ENCODE results near the gene SV2C. TPM values are rescaled to one million over a fixed set of nuclear protein-coding genes. Genes with fewer than 3 reads are reported as not detected.

Gene SV2C
- total RNA-seq, 2 donors from 2014 or later, result 0.20 to 0.35 TPM

DNA sequence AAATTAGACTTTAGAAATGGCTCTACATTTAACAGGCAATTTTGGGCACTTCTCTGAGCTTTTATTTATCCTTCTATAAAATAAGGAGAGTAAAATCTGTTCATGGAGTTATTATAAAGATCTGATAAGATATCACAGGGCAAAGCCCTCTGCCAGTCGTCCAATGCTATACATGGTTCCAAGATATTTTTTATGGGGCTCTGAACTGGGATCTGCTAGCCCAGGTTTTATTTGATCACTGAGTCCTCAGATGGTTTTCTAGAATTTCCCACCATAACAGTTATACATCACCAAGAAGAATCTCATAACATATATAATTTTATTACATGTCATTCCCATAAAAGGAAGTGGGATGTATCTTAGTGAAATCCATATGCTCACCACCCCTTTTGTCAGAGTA lies 296.7 kb downstream of the SV2C start:
- TF ChIP-seq, protein P1, sequence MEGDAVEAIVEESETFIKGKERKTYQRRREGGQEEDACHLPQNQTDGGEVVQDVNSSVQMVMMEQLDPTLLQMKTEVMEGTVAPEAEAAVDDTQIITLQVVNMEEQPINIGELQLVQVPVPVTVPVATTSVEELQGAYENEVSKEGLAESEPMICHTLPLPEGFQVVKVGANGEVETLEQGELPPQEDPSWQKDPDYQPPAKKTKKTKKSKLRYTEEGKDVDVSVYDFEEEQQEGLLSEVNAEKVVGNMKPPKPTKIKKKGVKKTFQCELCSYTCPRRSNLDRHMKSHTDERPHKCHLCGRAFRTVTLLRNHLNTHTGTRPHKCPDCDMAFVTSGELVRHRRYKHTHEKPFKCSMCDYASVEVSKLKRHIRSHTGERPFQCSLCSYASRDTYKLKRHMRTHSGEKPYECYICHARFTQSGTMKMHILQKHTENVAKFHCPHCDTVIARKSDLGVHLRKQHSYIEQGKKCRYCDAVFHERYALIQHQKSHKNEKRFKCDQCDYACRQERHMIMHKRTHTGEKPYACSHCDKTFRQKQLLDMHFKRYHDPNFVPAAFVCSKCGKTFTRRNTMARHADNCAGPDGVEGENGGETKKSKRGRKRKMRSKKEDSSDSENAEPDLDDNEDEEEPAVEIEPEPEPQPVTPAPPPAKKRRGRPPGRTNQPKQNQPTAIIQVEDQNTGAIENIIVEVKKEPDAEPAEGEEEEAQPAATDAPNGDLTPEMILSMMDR (IDR thresholded peaks at IDR 0.05), result no peak
- no peaks in the 10 kb centered on the region for H3K9me3 ChIP-seq
- H3K4me3 ChIP-seq, result no peak overlapping the region
- H3K27me3 ChIP-seq, result no peaks in the 10 kb centered on the region
- no peak overlapping the region for H3K9ac ChIP-seq (ENCODE audit: low read depth in 2 of 2, low read length in 2 of 2)
- no peaks in the 10 kb centered on the region for H3K4me1 ChIP-seq
- H3K36me3 ChIP-seq, result no peaks in the 10 kb centered on the region
- no peak for DNase-seq
- H3K27ac ChIP-seq, result peak overlapping the region; percentile 35
- intact Hi-C loops (cut with DNase I), result no loop called here

DNA sequence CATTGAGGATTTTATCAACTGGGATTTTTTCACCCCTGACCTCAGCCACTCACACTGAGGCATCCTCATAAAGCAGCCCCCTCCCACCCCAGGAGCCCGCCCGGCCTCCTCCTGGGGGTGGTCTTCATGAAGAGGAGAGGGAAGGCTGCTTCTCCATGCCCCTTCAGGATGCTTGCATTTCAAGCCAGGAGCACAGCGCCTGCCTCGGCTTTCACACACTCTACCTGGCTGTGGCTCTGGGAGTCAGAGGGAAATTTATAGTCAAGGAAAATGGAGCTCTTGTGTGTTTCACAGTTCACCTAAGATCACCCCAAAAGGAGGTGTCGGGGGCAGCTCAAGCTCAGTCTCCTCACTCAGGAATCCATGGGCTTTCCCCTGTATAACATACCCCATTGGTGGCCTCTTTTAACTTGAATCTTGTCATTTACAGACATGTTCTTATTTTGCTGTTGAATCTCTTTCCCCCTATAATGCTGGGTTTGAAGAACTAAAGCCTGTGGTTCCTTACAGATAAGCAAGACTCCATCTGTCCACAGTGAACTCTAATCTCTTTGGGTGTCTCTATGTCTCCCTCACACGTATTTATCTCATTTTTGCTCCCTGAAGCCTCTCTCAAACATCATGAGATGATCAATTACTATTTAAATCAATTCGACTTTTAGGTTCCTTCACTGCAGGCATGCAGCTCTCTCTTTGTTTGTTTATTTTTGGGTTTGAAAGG lies 297.3 kb downstream of the SV2C start:
- DNase-seq, result peak; percentile 34
- TF ChIP-seq, protein P1 (IDR thresholded peaks at IDR 0.05), result no peak
- H3K27me3 ChIP-seq, result no peaks in the 10 kb centered on the region
- H3K9me3 ChIP-seq, result no peaks in the 10 kb centered on the region
- peak overlapping the region; percentile 35 for H3K27ac ChIP-seq
- H3K9ac ChIP-seq (ENCODE audit: low read depth in 2 of 2, low read length in 2 of 2), result no peak overlapping the region
- intact Hi-C loops (cut with DNase I), result no loop called here
- H3K4me3 ChIP-seq, result no peak overlapping the region
- no peaks in the 10 kb centered on the region for H3K36me3 ChIP-seq
- H3K4me1 ChIP-seq, result no peaks in the 10 kb centered on the region

DNA sequence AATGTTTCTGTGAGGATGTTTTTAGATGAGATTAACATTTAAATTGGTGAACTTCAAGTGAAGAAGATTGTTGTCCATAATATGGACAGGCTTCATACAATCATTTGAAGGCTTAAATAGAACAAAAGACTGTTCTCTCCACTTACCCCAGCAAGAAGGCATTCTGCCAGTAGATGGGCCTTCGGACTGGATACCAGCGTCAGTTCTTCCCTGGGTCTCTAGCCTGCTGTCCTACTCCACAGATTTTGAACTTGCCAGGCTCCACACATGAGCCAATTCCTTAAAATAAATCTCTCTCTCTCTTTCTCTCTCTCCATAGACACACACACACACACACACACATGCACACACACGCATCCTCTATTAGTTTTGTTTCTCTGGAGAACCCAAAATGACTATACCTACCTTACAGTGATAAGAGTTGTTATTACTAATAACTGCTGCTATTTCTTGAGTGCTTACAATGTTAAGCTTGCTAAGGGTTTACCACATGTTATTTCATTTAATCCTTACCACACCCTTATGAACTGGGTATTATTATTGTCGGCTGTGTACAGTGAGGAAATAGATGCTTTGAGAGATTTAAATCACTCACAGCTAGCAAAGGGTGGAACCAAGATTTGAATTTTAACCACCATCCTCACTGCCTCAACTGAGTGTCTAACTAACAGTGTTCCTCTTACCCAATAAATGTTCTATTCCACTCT lies 300.1 kb downstream of the SV2C start:
- TF ChIP-seq, protein P1 (IDR thresholded peaks at IDR 0.05), result no peak
- H3K4me1 ChIP-seq, result peaks cover 9% of the 10 kb centered on the region
- H3K36me3 ChIP-seq, result no peaks in the 10 kb centered on the region
- no peak overlapping the region for H3K4me3 ChIP-seq
- H3K9ac ChIP-seq (ENCODE audit: low read depth in 2 of 2, low read length in 2 of 2), result no peak overlapping the region
- H3K27ac ChIP-seq, result no peak overlapping the region
- intact Hi-C loops (cut with DNase I), result no loop called here
- no peaks in the 10 kb centered on the region for H3K9me3 ChIP-seq
- DNase-seq, result no peak
- H3K27me3 ChIP-seq, result no peaks in the 10 kb centered on the region

DNA sequence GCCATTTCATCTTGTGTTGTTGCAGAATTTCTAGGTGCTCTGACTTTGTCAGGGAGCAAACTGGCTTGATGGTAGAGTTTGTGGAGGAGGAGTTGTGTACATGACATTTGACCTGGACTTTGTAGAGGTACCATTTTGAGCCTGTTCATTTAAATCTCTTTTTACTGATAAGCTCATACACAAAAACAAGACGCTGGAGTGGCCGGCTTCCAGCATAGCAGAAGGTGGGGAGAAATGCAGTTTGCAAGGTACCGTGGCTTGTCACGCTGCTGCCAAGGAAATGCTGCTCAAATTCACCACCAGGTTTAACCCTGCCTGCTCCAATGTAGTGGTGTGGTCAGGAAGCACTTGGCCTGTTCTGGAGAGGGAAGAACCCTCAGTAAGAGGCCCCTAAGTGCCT lies 301.0 kb downstream of the SV2C start:
- Histone ChIP-seq H3K36me3 (no peaks in the 10 kb centered on the region), H3K9me3 (no peaks in the 10 kb centered on the region), H3K9ac (ENCODE audit: low read depth in 2 of 2, low read length in 2 of 2) (no peak overlapping the region), H3K4me3 (no peak overlapping the region), H3K4me1 (peaks cover 14% of the 10 kb centered on the region), H3K27ac (no peak overlapping the region), H3K27me3 (no peaks in the 10 kb centered on the region)
- TF ChIP-seq, protein P1 (IDR thresholded peaks at IDR 0.05), result no peak
- intact Hi-C loops (cut with DNase I), result no loop called here
- DNase-seq, result no peak

DNA sequence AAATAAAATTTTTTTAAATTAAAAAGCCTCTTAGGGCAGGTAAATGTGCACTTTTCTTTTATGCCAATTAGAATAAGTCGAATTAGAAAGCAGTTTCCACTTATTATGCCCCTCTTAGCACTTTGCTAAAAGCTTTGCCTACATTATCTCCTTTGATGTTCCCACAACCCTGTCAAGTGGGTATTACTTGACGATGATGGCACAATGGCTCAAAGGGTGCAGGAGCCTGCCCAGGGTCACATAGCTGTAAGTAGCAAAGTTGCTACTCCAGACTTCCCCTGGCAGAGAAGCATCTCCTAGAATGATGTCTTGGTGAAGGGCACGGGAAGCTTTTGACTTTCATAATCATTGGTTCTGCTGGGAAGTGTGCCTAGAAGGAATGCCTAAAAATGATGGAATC lies 301.5 kb downstream of the SV2C start:
- no peaks in the 10 kb centered on the region for H3K9me3 ChIP-seq
- DNase-seq, result no peak
- no peak overlapping the region for H3K9ac ChIP-seq (ENCODE audit: low read depth in 2 of 2, low read length in 2 of 2)
- no peaks in the 10 kb centered on the region for H3K27me3 ChIP-seq
- H3K4me1 ChIP-seq, result peaks cover 14% of the 10 kb centered on the region
- H3K4me3 ChIP-seq, result no peak overlapping the region
- TF ChIP-seq, protein P1 (IDR thresholded peaks at IDR 0.05), result no peak
- no peaks in the 10 kb centered on the region for H3K36me3 ChIP-seq
- intact Hi-C loops (cut with DNase I), result no loop called here
- no peak overlapping the region for H3K27ac ChIP-seq
